Measurements from ENCODE around the gene SUMO4.

Gene SUMO4

GRCh38 chr6:149449831-149450678, 50.0 kb downstream of the SUMO4 start:
- in situ Hi-C loops (cut with MboI; ENCODE audit: low sequenced_read_pairs) = no loop called here

All from HL-60/S4 treated with retinoic acid at 250 ng/mL for 4 days and 3 days (cell line).